Measurements from ENCODE around the gene FNDC1.

- TF ChIP-seq EZH2 (IDR thresholded peaks at IDR 0.05; ENCODE audit: insufficient read depth, low read length) (no peak), CTCF (IDR thresholded peaks at IDR 0.05; ENCODE audit: insufficient read depth, low read depth, low read length) (no peak)
Measured at GRCh38 chr6:159278626-159279025, 109.4 kb downstream of the FNDC1 start.
